Omental fat pad (tissue), 4 donors: ENCODE data around the gene MYZAP. TPM values are rescaled to one million over a fixed set of nuclear protein-coding genes. Genes with fewer than 3 reads are reported as not detected.
A peak's percentile ranks its signal among the peaks of the same experiment; 100 is the strongest.

Experiments used
- ATAC-seq: fragments of 150-250 bp; one replicate; pipeline ENCODE4 v1.9.1; 2016; ENCODE audit warnings: mild to moderate bottlenecking, moderate library complexity; ENCODE audit not compliant: low FRiP score
- DNase-seq: peaks from one replicate; pipeline ENCODE4 v3.0.0-alpha.2; 2019; ENCODE audit warnings: low spot score
- total RNA-seq, 4 donors: library from RNA; depleted of rRNA; stranded (reverse); fragments of >200 nt; gene quantifications; one replicate each; pipeline ENCODE4 v1.1.0, GENCODE V29; 2016
- TF ChIP-seq, protein P1 (sequence below), 3 donors: fragments of 450-650 bp; IDR thresholded peaks; one replicate each; pipeline ENCODE4 v1.5.1; 2016 to 2017; ENCODE audit warnings: antibody characterized with exemption in 3 of 3, mild to moderate bottlenecking in 3 of 3, moderate library complexity in 2 of 3

MYZAP gene
- total RNA-seq, 4 donors from 2014 or later = 13.1 to 84.6 (median 20.2) TPM

DNA sequence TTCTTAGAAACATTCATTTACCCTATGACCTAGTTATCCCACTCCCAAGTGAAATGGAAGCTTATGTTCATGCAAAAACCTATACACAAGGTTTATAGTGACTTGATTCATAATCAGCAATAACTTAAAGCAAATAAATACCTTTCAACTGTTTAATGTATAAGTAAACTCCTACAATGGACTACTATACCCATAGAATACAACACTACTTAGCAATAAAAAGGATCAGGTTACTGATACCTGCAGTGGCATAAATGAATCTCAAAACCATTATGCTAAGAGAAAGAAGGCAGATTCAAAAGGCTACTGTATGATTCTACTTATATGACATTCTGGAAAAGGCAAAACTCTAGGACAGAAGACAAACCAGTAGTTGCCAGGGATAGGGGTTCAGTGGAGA lies 106.5 kb downstream of the MYZAP start:
- ATAC-seq (no peak), DNase-seq (no peak)
- TF ChIP-seq, protein P1, sequence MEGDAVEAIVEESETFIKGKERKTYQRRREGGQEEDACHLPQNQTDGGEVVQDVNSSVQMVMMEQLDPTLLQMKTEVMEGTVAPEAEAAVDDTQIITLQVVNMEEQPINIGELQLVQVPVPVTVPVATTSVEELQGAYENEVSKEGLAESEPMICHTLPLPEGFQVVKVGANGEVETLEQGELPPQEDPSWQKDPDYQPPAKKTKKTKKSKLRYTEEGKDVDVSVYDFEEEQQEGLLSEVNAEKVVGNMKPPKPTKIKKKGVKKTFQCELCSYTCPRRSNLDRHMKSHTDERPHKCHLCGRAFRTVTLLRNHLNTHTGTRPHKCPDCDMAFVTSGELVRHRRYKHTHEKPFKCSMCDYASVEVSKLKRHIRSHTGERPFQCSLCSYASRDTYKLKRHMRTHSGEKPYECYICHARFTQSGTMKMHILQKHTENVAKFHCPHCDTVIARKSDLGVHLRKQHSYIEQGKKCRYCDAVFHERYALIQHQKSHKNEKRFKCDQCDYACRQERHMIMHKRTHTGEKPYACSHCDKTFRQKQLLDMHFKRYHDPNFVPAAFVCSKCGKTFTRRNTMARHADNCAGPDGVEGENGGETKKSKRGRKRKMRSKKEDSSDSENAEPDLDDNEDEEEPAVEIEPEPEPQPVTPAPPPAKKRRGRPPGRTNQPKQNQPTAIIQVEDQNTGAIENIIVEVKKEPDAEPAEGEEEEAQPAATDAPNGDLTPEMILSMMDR (IDR thresholded peaks at IDR 0.05) = no peak

DNA sequence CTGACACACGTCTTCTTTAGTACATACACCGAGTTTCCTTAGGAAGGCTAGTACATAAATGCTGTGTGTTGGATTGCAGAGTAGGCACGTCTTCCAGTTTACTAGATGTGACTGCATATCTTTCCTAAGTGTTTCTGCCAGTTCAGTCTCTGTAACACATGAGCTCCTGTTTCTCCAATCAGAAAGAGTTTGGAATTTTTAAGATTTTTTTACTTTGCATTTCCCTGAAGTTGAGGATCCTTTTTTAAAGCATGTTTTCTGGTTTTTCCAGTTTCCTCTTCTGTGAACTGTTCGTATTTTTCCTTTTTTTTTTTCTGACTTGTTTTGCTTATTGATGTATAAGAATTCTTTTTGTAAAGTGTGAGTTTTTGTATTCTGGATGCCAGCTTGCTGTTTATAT lies 107.3 kb downstream of the MYZAP start:
- DNase-seq (no peak), ATAC-seq (no peak)
- TF ChIP-seq, protein P1 (IDR thresholded peaks at IDR 0.05) = no peak

- no peak for DNase-seq
- TF ChIP-seq, protein P1 (IDR thresholded peaks at IDR 0.05) = no peak
- no peak for ATAC-seq
These were observed 111.7 kb downstream of the MYZAP start for GRCh38 chr15:57703387-57703786.

GRCh38 chr15:57704441-57704840 lies 112.7 kb downstream of the MYZAP start:
- TF ChIP-seq, protein P1 (IDR thresholded peaks at IDR 0.05) = no peak
- ATAC-seq (no peak), DNase-seq (no peak)

DNA sequence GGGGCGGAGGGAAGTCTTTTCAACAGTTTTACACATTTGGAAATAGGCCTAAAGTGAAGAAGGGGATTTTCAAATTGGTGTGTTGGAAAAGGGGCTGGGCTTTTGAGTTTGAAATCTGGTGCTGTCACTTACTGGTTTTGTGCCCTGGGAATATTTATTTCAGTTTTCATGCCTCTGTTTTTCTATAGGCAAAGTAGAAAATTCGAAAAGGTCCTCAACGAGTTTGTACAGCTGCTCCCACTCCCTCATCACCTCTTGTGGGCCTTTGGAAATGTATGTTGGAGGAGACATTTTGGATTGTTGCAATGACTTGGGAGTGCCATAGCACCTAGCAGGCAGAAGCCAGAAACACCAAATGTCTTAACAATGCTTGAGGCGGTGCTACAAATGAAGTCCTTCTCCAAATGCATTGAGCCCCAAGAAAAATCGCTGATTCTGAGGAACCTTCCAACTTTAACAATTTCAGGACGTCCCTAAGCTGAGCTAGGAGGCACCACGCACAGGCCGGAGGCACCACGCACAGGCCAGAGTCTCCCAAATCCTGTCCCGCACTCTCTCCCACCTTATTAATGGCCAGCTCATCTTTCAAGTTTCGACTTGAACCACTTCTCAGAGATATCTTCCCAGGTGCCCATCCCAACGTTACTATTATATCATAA lies 114.2 kb downstream of the MYZAP start:
- DNase-seq (no peak), ATAC-seq (peak; percentile 8)
- TF ChIP-seq, protein P1 (IDR thresholded peaks at IDR 0.05) = no peak

DNA sequence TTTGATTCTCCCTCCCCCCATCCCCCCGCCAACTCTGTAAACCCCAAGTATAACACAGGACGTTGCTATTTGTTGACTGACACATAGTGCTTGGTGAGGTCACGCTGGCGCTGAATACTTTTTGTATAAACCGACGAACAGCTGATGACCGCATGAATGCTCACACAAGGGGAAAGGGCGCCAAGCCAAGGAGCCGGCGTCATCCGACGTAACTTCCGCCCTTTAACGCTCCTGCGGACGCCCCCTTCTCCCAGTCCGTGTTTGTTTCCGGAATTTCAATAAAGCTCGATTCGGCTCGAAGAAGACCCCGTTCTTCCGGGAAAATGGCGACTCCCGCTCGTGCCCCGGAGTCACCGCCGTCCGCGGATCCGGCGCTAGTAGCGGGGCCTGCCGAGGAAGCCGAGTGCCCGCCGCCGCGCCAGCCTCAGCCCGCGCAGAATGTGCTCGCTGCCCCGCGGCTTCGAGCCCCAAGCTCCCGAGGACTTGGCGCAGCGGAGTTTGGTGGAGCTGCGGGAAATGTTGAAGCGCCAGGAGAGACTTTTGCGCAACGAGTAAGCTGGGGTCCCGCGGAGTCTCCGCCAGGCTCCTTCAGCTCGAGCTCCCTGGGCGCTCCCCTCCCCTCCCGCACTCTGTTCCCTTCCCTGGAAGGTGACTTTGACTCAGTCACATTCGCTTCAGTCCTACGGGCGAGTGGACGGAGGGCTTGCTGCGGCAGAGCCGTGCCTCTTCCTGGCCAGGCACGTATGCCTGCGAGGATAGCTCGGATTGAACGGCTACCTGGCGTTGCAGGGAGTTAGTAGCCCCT lies 114.9 kb downstream of the MYZAP start, which contains the start of gene POLR2M:
Gene POLR2M, plus strand, starts transcription at position 310 of the 805 bp plus-strand sequence. Its CDS starts 129 bp downstream, at position 439.
- DNase-seq (peak; percentile 93), ATAC-seq (peak; percentile 96)
- TF ChIP-seq, protein P1 (IDR thresholded peaks at IDR 0.05) = no peak
